GM12891 (cell line): ENCODE measurements around the gene TBC1D2.

Experiments
- DNase-seq: peaks from one replicate; pipeline ENCODE4 v3.0.0; 2011; ENCODE audit warnings: low spot score; ENCODE audit not compliant: insufficient read length
- FAIRE-seq: peaks from 2 replicates; lab custom pipeline; 2011; peaks lifted over from hg19 to GRCh38; lab: Jason Lieb, UNC
- PAX5 ChIP-seq: IDR thresholded peaks from 2 replicates; pipeline ENCODE4 v1.6.1; 2011; ENCODE audit warnings: low read length, moderate library complexity, mild to moderate bottlenecking; ENCODE audit not compliant: insufficient read depth, severe bottlenecking
- POLR2A ChIP-seq: IDR thresholded peaks from 2 replicates; pipeline ENCODE4 v1.6.1; 2011; ENCODE audit warnings: low read depth, low read length, control low read depth
- POLR2AphosphoS5 ChIP-seq: IDR thresholded peaks from 2 replicates; pipeline ENCODE4 v1.6.1; 2011; ENCODE audit warnings: low read depth, low read length, control low read depth
- POU2F2 ChIP-seq: IDR thresholded peaks from 2 replicates; pipeline ENCODE4 v1.6.1; 2011; ENCODE audit warnings: low read depth, mild to moderate bottlenecking, control low read depth, low read length, moderate library complexity
- SPI1 ChIP-seq: IDR thresholded peaks from 2 replicates; pipeline ENCODE4 v1.6.1; 2011; ENCODE audit warnings: low read depth, low read length, control low read depth
- TAF1 ChIP-seq: IDR thresholded peaks from 2 replicates; pipeline ENCODE4 v1.6.1; 2011; ENCODE audit warnings: low read depth, low read length, control low read depth

TBC1D2 gene

DNA sequence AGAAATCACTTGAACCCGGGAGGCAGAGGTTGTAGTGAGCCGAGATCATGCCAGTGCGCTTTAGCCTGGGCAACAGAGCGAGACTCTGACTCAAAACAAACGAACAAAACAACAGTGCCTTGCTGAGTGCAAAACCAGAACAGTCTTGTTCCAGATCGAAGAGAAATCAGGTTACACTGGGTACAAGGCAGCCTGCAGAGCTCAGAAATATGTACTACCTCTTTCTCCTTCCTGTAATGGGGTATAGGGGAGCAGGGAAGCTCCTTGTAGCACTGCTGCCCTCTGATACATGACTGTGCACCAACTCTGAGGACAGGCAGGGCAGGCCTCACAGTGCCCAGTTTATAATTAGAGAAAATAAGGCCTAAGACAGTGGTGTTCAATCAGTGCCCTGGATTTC is 24.7 kb downstream of the TBC1D2 start:
- FAIRE-seq (no peak), DNase-seq (no peak)
- TF ChIP-seq TAF1, result no peak
- no peak for TF ChIP-seq POLR2AphosphoS5
- no peak for TF ChIP-seq POLR2A
- TF ChIP-seq SPI1, result no peak
- TF ChIP-seq PAX5, result no peak
- TF ChIP-seq POU2F2, result no peak

DNA sequence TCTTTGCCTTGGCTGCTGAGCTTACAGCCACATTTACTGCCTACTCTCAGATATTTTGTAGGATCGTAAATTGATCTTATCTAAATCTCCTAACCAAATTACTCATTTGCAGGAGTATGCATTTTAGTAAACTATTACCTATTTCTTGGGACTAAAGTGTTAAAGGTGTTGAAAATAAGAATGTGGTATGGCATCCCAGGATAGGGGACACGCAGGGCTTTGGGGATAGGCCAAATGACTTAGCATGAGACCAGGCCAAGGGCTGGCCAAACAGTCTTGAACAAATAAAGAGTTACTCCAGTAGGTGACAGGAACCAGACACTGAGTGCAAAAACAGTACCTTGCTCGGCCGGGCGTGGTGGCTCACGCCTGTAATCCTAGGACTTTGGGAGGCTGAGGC is 25.1 kb downstream of the TBC1D2 start:
- no peak for DNase-seq
- FAIRE-seq, result no peak
- TF ChIP-seq SPI1, result no peak
- no peak for TF ChIP-seq POU2F2
- TF ChIP-seq POLR2A, result no peak
- no peak for TF ChIP-seq TAF1
- TF ChIP-seq POLR2AphosphoS5, result no peak
- TF ChIP-seq PAX5, result no peak

GRCh38 chr9:98229620-98230019 is 25.8 kb downstream of the TBC1D2 start:
- DNase-seq (no peak), FAIRE-seq (no peak)
- TF ChIP-seq POLR2AphosphoS5 (no peak), SPI1 (no peak)

- DNase-seq (no peak), FAIRE-seq (no peak)
- no peak for TF ChIP-seq POU2F2
- TF ChIP-seq PAX5, result no peak
- TF ChIP-seq SPI1, result no peak
- TF ChIP-seq POLR2AphosphoS5, result no peak
- TF ChIP-seq POLR2A, result no peak
- no peak for TF ChIP-seq TAF1
These were observed 26.4 kb downstream of the TBC1D2 start for GRCh38 chr9:98229090-98229395.

DNA sequence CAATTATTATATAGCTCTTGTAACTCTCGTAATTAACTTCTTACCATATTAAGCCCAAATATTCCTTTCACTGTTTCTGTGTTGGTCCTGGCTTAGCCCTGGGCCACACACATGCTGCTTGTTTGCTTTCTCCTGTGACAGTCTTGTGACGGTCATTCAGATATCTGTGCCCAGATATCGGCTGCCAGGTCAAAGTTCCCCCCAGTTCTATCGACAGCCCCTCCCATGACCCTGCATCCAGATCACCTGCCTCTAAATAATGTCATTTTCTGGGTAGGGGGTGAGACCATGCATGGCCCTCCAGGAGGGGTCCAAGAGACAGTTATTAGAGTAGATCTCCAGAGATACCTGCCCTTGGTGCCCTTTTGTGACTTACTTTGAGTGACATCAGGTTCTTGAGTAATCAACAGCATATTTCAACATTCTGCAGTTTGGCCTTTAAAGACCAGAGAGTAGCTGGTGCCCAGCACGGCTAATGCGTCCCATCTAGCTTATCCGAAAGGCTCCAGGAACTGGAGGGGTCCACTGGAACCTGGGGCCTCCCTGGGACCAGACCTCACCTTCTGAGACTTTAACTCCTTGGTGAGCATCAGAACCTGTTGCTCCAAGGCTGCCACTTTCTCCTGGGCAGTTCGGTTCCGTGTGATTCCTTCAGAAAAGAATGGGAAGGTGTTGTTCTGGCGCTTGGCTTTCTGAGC is 26.9 kb downstream of the TBC1D2 start:
- DNase-seq (no peak), FAIRE-seq (no peak)
- TF ChIP-seq POLR2AphosphoS5, result no peak
- no peak for TF ChIP-seq POU2F2
- no peak for TF ChIP-seq PAX5
- no peak for TF ChIP-seq SPI1
- TF ChIP-seq POLR2A, result no peak
- TF ChIP-seq TAF1, result no peak

GRCh38 chr9:98227883-98228282 is 27.6 kb downstream of the TBC1D2 start:
- no peak for FAIRE-seq
- TF ChIP-seq POLR2A (no peak), POU2F2 (no peak), SPI1 (no peak), PAX5 (no peak), TAF1 (no peak), POLR2AphosphoS5 (no peak)

DNA sequence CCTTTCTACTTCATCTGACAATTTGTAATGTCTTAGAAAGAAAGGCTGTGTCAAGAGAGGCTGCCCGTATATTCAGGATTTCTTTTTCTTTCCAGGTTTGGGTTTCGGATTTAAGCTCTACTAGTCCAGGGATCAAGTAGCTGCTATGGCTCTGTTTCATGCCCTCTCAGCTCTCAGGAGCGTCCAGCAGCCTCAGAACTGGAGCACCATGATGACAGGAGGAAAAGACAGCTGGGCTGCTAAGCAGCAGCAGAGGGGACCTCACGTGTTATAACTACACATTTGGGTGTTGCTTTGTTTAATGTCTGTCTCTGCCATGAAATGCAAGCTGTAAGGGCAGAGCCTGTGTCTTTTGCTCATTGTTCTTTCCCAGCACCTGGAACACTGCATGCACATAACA is 28.5 kb downstream of the TBC1D2 start:
- DNase-seq, result no peak
- FAIRE-seq, result no peak
- TF ChIP-seq POLR2A (no peak), POLR2AphosphoS5 (no peak), PAX5 (no peak), POU2F2 (no peak), TAF1 (no peak), SPI1 (no peak)

More at GRCh38 chr9:98227883-98228282, 27.6 kb downstream of the TBC1D2 start:
- DNase-seq, result no peak

DNA sequence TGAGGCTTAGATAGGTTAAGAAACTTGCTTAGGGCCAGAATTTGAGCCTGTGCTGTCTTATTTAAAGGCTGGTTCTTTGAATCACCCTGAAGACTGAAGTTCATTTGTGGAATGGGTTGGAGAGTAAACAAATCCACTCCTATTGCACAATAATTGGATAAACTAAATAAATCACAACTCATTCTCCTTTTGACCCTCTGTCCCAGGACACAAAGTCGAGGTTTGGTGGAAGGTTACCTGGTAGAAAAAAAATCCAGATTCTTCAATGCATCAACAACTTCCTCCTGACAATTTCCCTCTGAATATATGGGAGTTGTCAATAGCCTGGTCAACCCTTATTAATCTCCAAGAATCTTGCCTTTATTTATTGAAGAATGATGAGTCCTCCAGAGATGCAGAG is 28.9 kb downstream of the TBC1D2 start:
- TF ChIP-seq TAF1 (no peak), POLR2A (no peak), POU2F2 (no peak), SPI1 (no peak), PAX5 (no peak), POLR2AphosphoS5 (no peak)
- FAIRE-seq, result no peak
- no peak for DNase-seq

DNA sequence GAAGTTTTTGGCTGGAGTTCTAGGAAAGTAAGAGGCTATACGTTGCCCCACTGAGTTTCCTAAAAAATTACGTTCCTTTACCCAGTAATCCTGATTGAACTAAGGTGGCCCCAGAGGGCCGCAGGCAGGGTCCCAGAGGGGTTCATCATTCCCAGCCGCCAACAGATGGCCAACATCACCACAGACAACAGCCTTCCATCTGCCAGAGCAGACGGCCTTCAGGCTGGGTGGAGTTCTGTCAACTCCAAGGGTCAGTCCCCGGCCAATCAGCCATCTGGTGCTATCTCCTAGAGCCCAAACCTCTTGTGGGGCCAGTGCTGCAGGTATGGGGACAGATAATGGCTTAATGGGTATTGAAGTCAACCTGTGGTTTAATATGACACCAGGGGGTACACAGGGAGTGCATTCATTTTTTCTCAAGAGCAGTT is 30.4 kb downstream of the TBC1D2 start:
- TF ChIP-seq TAF1, result no peak
- no peak for TF ChIP-seq PAX5
- TF ChIP-seq POLR2A, result no peak
- no peak for TF ChIP-seq POU2F2
- TF ChIP-seq POLR2AphosphoS5, result no peak
- no peak for TF ChIP-seq SPI1
- DNase-seq (no peak), FAIRE-seq (no peak)
